NB4 (cell line): ENCODE data around the gene MFAP4.

Experiments
- POLR2A ChIP-seq: IDR thresholded peaks from 2 replicates; pipeline ENCODE4 v1.6.1; 2011; ENCODE audit warnings: mild to moderate bottlenecking; ENCODE audit not compliant: insufficient read length; ENCODE audit errors: extremely low read depth
- TF ChIP-seq, protein P1 (sequence below): IDR thresholded peaks from one replicate; pipeline ENCODE4 v1.5.1; 2012; ENCODE audit warnings: low read depth, low read length

DNA sequence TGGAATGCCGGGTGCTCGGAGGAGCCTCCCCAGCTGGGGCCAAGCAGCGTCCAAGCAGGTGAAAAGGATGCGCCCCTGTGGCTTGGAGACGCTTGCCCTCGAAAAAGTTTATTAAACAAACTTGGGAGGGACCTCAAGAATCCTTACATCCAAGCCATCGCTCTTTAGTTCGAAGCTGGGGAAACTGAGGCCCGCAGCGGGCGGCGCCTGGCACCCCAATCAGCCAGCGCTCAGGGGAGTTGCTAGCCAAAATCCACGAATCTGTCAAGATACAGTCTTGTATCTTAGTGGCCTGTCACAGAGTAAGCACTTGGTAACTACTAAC, 23.9 kb downstream of the MFAP4 start:
- TF ChIP-seq POLR2A, result no peak
- TF ChIP-seq, protein P1, sequence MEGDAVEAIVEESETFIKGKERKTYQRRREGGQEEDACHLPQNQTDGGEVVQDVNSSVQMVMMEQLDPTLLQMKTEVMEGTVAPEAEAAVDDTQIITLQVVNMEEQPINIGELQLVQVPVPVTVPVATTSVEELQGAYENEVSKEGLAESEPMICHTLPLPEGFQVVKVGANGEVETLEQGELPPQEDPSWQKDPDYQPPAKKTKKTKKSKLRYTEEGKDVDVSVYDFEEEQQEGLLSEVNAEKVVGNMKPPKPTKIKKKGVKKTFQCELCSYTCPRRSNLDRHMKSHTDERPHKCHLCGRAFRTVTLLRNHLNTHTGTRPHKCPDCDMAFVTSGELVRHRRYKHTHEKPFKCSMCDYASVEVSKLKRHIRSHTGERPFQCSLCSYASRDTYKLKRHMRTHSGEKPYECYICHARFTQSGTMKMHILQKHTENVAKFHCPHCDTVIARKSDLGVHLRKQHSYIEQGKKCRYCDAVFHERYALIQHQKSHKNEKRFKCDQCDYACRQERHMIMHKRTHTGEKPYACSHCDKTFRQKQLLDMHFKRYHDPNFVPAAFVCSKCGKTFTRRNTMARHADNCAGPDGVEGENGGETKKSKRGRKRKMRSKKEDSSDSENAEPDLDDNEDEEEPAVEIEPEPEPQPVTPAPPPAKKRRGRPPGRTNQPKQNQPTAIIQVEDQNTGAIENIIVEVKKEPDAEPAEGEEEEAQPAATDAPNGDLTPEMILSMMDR, result no peak
